ENCODE measurements around the gene RBPJ. TPM values are rescaled to one million over a fixed set of nuclear protein-coding genes. Genes with fewer than 3 reads are reported as not detected.
"Not testable (repeated sequence)": the region's sequence is repeated elsewhere in the genome, so short reads cannot be mapped to it uniquely, and the experiment has no call there.

RBPJ gene
- total RNA-seq, 1 experiment from 2014 or later, result 33.7 TPM

DNA sequence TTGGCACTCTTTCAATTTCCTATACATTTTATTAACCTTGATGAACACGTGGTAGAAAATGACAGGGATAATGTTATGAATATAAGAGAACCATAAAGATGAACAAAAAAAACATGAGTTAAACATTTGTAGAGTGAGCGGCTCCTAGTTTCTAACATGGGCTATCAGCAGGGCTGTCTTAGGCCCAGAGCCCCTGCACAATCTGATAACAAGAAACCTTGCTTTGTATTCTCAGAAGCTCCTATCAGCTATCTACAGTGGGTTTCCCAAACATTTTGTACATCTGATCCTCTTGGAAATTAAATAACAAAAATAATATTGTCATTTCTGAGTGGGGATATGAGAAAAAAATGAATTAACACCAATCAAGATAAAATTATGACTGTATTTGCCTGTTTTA lies 10.6 kb upstream of the RBPJ start:
- Histone ChIP-seq H3K4me1 (ENCODE audit: control insufficient read depth, insufficient read depth, low read length) (no peaks in the 10 kb centered on the region), H3K27me3 (ENCODE audit: control insufficient read depth, insufficient read depth, low read length) (no peaks in the 10 kb centered on the region), H3K36me3 (ENCODE audit: control insufficient read depth, insufficient read depth, low read length) (no peaks in the 10 kb centered on the region), H3K27ac (ENCODE audit: low read length) (no peak overlapping the region), H3K9me3 (ENCODE audit: control insufficient read depth, insufficient read depth, low read depth, low read length) (no peaks in the 10 kb centered on the region), H3K4me3 (ENCODE audit: low read depth in 2 of 2, low read length in 2 of 2) (no peak overlapping the region)
- in situ Hi-C loops (cut with HindIII; ENCODE audit: low pct_unique_long_range_greater_than_20kb, low sequenced_read_pairs) (no loop called here), intact Hi-C loops (cut with micrococcal nuclease; ENCODE audit: unreplicated experiment) (no loop called here)
- no TSS peak for BruUV-seq (replicated peaks)
- POLR2A ChIA-PET, result no interaction called here
- no peak for DNase-seq (ENCODE audit: low read depth, low spot score)
- TF ChIP-seq POLR2AphosphoS5 (IDR thresholded peaks at IDR 0.05; ENCODE audit: low read depth, low read length) (no peak), CTCF (IDR thresholded peaks at IDR 0.05) (no peak), TCF7L2 (IDR thresholded peaks at IDR 0.05; ENCODE audit: low read depth, low read length) (no peak), SIN3A (IDR thresholded peaks at IDR 0.05; ENCODE audit: borderline replicate concordance, insufficient read depth, low read depth, low read length) (no peak)
- TF ChIP-seq, protein P1, sequence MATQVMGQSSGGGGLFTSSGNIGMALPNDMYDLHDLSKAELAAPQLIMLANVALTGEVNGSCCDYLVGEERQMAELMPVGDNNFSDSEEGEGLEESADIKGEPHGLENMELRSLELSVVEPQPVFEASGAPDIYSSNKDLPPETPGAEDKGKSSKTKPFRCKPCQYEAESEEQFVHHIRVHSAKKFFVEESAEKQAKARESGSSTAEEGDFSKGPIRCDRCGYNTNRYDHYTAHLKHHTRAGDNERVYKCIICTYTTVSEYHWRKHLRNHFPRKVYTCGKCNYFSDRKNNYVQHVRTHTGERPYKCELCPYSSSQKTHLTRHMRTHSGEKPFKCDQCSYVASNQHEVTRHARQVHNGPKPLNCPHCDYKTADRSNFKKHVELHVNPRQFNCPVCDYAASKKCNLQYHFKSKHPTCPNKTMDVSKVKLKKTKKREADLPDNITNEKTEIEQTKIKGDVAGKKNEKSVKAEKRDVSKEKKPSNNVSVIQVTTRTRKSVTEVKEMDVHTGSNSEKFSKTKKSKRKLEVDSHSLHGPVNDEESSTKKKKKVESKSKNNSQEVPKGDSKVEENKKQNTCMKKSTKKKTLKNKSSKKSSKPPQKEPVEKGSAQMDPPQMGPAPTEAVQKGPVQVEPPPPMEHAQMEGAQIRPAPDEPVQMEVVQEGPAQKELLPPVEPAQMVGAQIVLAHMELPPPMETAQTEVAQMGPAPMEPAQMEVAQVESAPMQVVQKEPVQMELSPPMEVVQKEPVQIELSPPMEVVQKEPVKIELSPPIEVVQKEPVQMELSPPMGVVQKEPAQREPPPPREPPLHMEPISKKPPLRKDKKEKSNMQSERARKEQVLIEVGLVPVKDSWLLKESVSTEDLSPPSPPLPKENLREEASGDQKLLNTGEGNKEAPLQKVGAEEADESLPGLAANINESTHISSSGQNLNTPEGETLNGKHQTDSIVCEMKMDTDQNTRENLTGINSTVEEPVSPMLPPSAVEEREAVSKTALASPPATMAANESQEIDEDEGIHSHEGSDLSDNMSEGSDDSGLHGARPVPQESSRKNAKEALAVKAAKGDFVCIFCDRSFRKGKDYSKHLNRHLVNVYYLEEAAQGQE (IDR thresholded peaks at IDR 0.05; ENCODE audit: insufficient read depth in 1 of 2, low read depth in 2 of 2, low read length in 1 of 2), result no peak
- ATAC-seq, result no peak
- CTCF ChIA-PET, result no interaction called here

DNA sequence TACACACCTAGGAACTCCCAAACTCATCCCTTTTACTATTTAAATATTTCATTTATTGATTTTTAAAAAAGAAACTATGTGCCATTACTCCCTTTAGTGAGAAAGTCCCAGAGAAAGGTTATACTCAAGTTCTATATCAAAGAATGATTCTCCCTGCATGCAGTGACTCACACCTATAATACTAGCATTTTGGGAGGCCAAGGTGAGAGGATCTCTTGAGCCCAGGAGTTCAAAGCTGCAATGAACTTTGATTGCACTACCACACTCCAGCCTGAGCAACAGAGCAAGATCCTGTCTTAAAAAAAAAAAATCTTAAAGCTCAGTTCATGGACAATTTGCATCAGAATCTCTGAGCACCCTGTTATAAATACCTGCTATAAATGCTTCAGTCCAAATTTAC lies 9.2 kb upstream of the RBPJ start:
- no TSS peak for BruUV-seq (replicated peaks)
- ATAC-seq, result no peak
- POLR2A ChIA-PET, result no interaction called here
- intact Hi-C loops (cut with micrococcal nuclease; ENCODE audit: unreplicated experiment), result no loop called here
- in situ Hi-C loops (cut with HindIII; ENCODE audit: low pct_unique_long_range_greater_than_20kb, low sequenced_read_pairs), result no loop called here
- no peaks in the 10 kb centered on the region for H3K36me3 ChIP-seq (ENCODE audit: control insufficient read depth, insufficient read depth, low read length)
- no peak for DNase-seq (ENCODE audit: low read depth, low spot score)
- no peaks in the 10 kb centered on the region for H3K27me3 ChIP-seq (ENCODE audit: control insufficient read depth, insufficient read depth, low read length)
- H3K9me3 ChIP-seq (ENCODE audit: control insufficient read depth, insufficient read depth, low read depth, low read length), result no peaks in the 10 kb centered on the region
- CTCF ChIA-PET, result no interaction called here
- no peak overlapping the region for H3K27ac ChIP-seq (ENCODE audit: low read length)
- H3K4me1 ChIP-seq (ENCODE audit: control insufficient read depth, insufficient read depth, low read length), result no peaks in the 10 kb centered on the region
- TF ChIP-seq POLR2AphosphoS5 (IDR thresholded peaks at IDR 0.05; ENCODE audit: low read depth, low read length) (no peak), SIN3A (IDR thresholded peaks at IDR 0.05; ENCODE audit: borderline replicate concordance, insufficient read depth, low read depth, low read length) (no peak)
- TF ChIP-seq, protein P1 (IDR thresholded peaks at IDR 0.05; ENCODE audit: insufficient read depth in 1 of 2, low read depth in 2 of 2, low read length in 1 of 2), result no peak
- no peak overlapping the region for H3K4me3 ChIP-seq (ENCODE audit: low read depth in 2 of 2, low read length in 2 of 2)

- H3K9me3 ChIP-seq (ENCODE audit: control insufficient read depth, insufficient read depth, low read depth, low read length); H3K4me3 ChIP-seq (ENCODE audit: low read depth in 2 of 2, low read length in 2 of 2); H3K36me3 ChIP-seq (ENCODE audit: control insufficient read depth, insufficient read depth, low read length); H3K4me1 ChIP-seq (ENCODE audit: control insufficient read depth, insufficient read depth, low read length); CTCF ChIA-PET; ATAC-seq; POLR2A ChIA-PET; H3K27ac ChIP-seq (ENCODE audit: low read length); H3K27me3 ChIP-seq (ENCODE audit: control insufficient read depth, insufficient read depth, low read length); BruUV-seq (replicated peaks); intact Hi-C loops (cut with micrococcal nuclease; ENCODE audit: unreplicated experiment); DNase-seq (ENCODE audit: low read depth, low spot score); in situ Hi-C loops (cut with HindIII; ENCODE audit: low pct_unique_long_range_greater_than_20kb, low sequenced_read_pairs): not testable (repeated sequence)
Measured at GRCh38 chr4:26315316-26315932, 5.4 kb upstream of the RBPJ start.

Measured in Panc1 (cell line).